ENCODE measurements around the gene AMOT. TPM values are rescaled to one million over a fixed set of nuclear protein-coding genes. Genes with fewer than 3 reads are reported as not detected.

Gene AMOT
- total RNA-seq, 4 donors from 2014 or later, result 3.4 to 19.4 (median 7.4) TPM

DNA sequence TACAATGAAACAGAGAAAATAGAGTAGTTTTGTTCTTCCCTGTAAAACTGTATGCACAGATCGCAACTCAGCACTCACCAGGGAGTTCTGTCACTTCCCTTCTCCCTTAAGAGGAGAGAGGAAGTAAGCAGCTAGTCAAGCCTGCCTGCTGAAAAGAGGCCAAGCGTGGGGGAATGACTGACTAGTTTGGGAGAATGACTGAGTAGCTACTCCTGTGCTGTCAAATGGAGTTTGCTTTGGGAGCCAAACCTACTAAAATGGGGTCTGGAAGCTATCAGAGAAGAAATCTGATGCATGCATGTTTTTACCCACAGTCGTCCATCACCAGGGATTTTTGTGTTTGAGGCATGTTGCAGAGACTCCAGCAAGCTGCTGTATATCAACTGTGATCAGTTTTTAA lies 106.3 kb downstream of the AMOT start:
- Histone ChIP-seq H3K27me3 (no peaks in the 10 kb centered on the region), H3K27ac (no peak overlapping the region), H3K9me3 (no peaks in the 10 kb centered on the region), H3K4me1 (no peaks in the 10 kb centered on the region), H3K36me3 (no peaks in the 10 kb centered on the region), H3K4me3 (no peak overlapping the region)
- 27 to 40% methylated on average over 1 to 3 of the region's 3 CpGs for WGBS, 2 donors (ENCODE audit: low coverage in 1 of 2)
- DNase-seq, result no peak
- intact Hi-C loops (cut with DNase I; ENCODE audit: low total_unique reads) (no loop called here), in situ Hi-C loops (cut with MboI; ENCODE audit: low pct_ligation_motif_present in 1 of 4, low pct_unique_long_range_greater_than_20kb in 1 of 4, low sequenced_read_pairs in 3 of 4) (no loop called here)
- TF ChIP-seq POLR2AphosphoS5 (IDR thresholded peaks at IDR 0.05), result no peak
- TF ChIP-seq POLR2A (IDR thresholded peaks at IDR 0.05), result no peak
- TF ChIP-seq, protein P1, sequence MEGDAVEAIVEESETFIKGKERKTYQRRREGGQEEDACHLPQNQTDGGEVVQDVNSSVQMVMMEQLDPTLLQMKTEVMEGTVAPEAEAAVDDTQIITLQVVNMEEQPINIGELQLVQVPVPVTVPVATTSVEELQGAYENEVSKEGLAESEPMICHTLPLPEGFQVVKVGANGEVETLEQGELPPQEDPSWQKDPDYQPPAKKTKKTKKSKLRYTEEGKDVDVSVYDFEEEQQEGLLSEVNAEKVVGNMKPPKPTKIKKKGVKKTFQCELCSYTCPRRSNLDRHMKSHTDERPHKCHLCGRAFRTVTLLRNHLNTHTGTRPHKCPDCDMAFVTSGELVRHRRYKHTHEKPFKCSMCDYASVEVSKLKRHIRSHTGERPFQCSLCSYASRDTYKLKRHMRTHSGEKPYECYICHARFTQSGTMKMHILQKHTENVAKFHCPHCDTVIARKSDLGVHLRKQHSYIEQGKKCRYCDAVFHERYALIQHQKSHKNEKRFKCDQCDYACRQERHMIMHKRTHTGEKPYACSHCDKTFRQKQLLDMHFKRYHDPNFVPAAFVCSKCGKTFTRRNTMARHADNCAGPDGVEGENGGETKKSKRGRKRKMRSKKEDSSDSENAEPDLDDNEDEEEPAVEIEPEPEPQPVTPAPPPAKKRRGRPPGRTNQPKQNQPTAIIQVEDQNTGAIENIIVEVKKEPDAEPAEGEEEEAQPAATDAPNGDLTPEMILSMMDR (IDR thresholded peaks at IDR 0.05), result no peak
- no peak for TF ChIP-seq EP300 (IDR thresholded peaks at IDR 0.05; ENCODE audit: low read depth)

DNA sequence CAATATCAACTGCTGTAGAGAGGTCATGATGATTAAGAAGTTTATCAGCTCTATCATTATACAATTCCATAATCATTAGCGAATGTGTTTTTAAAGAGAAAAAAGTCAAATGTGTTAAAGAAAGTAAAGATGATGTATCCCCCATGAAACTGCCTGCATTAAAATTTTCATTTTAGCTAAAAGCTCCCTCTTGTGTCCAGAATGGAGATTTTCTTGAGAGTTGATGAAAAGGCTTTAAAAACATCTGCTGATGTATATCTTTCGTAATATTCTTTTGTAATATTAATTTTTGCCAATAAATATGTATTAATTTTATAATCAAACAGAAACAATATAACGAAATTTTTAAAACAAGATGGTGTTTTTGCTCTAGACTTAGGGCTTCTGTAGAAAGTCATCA lies 108.8 kb downstream of the AMOT start:
- no peaks in the 10 kb centered on the region for H3K4me1 ChIP-seq
- in situ Hi-C loops (cut with MboI; ENCODE audit: low pct_ligation_motif_present in 1 of 4, low pct_unique_long_range_greater_than_20kb in 1 of 4, low sequenced_read_pairs in 3 of 4) (no loop called here), intact Hi-C loops (cut with DNase I; ENCODE audit: low total_unique reads) (no loop called here)
- no peaks in the 10 kb centered on the region for H3K27me3 ChIP-seq
- H3K36me3 ChIP-seq, result no peaks in the 10 kb centered on the region
- no peak overlapping the region for H3K27ac ChIP-seq
- H3K9me3 ChIP-seq, result no peaks in the 10 kb centered on the region
- WGBS, 2 donors (ENCODE audit: low coverage in 1 of 2), result 46 to 56% methylated on average over 2 to 3 of the region's 3 CpGs
- TF ChIP-seq EP300 (IDR thresholded peaks at IDR 0.05; ENCODE audit: low read depth) (no peak), POLR2AphosphoS5 (IDR thresholded peaks at IDR 0.05) (no peak), POLR2A (IDR thresholded peaks at IDR 0.05) (no peak)
- TF ChIP-seq, protein P1 (IDR thresholded peaks at IDR 0.05), result no peak
- H3K4me3 ChIP-seq, result no peak overlapping the region
- DNase-seq, result no peak

Small RNA genes lying within 50 kb of the gene (small RNA-seq; reads per million reads assigned to genes)
- gene RN7SL266P, result 0 reads per million in 4 donors

Other genes starting within 250 kb of the AMOT start
- gene LHFPL1, start 160.9 kb downstream of the AMOT start, total RNA-seq, result under 1 TPM in 1 of 4 donors, not detected in 3; 0.32 TPM